BLaER1 treated with 17β-estradiol and CSF1 and Interleukin-3, amounts not matched to agents 10 nM and 100 nM (cell line): ENCODE results near the gene SIRT5.

Source experiments
- H3K27ac ChIP-seq, 11 experiments: shearing (Covaris generic); formaldehyde crosslinking; 2 replicates each; pipeline ENCODE4 v1.8.1; 2022
- H3K27me3 ChIP-seq, 11 experiments: shearing (Covaris generic); formaldehyde crosslinking; 2 replicates each; pipeline ENCODE4 v1.8.1; 2022
- H3K36me3 ChIP-seq, 11 experiments: shearing (Covaris generic); formaldehyde crosslinking; 2 replicates each; pipeline ENCODE4 v1.8.1; 2022
- H3K4me1 ChIP-seq, 10 experiments: shearing (Covaris generic); formaldehyde crosslinking; 2 replicates each; pipeline ENCODE4 v1.8.1; 2022
- H3K4me2 ChIP-seq, 11 experiments: shearing (Covaris generic); formaldehyde crosslinking; 2 replicates each; pipeline ENCODE4 v1.8.1; 2022
- H3K4me3 ChIP-seq, 10 experiments: shearing (Covaris generic); formaldehyde crosslinking; 2 replicates each; pipeline ENCODE4 v1.8.1; 2022
- H3K9ac ChIP-seq, 11 experiments: shearing (Covaris generic); formaldehyde crosslinking; 2 replicates each; pipeline ENCODE4 v1.8.1; 2022
- H3K9me3 ChIP-seq, 11 experiments: shearing (Covaris generic); formaldehyde crosslinking; replicated peaks in 1 of 11; 2 replicates each; pipeline ENCODE4 v1.8.1; 2022
- H4K20me1 ChIP-seq, 11 experiments: shearing (Covaris generic); formaldehyde crosslinking; 2 replicates each; pipeline ENCODE4 v1.8.1; 2022
- Cebpa-rat ChIP-seq, 11 experiments: shearing (Covaris generic); IDR thresholded peaks; 2 replicates each; pipeline ENCODE4 v1.8.1; 2022

SIRT5 gene

GRCh38 chr6:13544454-13545186, 29.8 kb upstream of the SIRT5 start:
- Histone ChIP-seq H3K27ac (no peak overlapping the region), H3K27me3 (no peaks in the 10 kb centered on the region), H3K4me2 (no peak overlapping the region), H4K20me1 (no peaks in the 10 kb centered on the region), H3K4me1 (peaks cover 0 to 4% (median 0%) of the 10 kb centered on the region in 10 experiments; a peak in 4 of 20 replicates), H3K9me3 (peaks cover 8 to 27% (median 17%) of the 10 kb centered on the region in 11 experiments; a peak in 21 of 22 replicates), H3K9ac (no peak overlapping the region), H3K4me3 (no peak overlapping the region), H3K36me3 (no peaks in the 10 kb centered on the region)
- no peak for TF ChIP-seq Cebpa-rat (IDR thresholded peaks at IDR 0.05)

- H3K27ac ChIP-seq, result no peak overlapping the region
- H3K4me3 ChIP-seq, result no peak overlapping the region
- no peak overlapping the region for H3K4me2 ChIP-seq
- no peak overlapping the region for H3K9ac ChIP-seq
- H4K20me1 ChIP-seq, result no peaks in the 10 kb centered on the region
- H3K9me3 ChIP-seq, result peaks cover 8 to 22% (median 19%) of the 10 kb centered on the region in 11 experiments; a peak in 21 of 22 replicates
- H3K4me1 ChIP-seq, result peaks cover 0 to 4% (median 0%) of the 10 kb centered on the region in 10 experiments; a peak in 1 of 20 replicates
- no peak for TF ChIP-seq Cebpa-rat (IDR thresholded peaks at IDR 0.05)
- no peaks in the 10 kb centered on the region for H3K27me3 ChIP-seq
- no peaks in the 10 kb centered on the region for H3K36me3 ChIP-seq
These were observed 28.5 kb upstream of the SIRT5 start for GRCh38 chr6:13545885-13546284.

GRCh38 chr6:13548500-13549210, 25.7 kb upstream of the SIRT5 start:
- Histone ChIP-seq H3K4me1 (peaks cover 0 to 4% (median 0%) of the 10 kb centered on the region in 10 experiments; a peak in 1 of 20 replicates), H3K4me3 (no peak overlapping the region), H3K9me3 (peaks cover 0 to 12% (median 10%) of the 10 kb centered on the region in 11 experiments; a peak in 10 of 22 replicates), H3K36me3 (no peaks in the 10 kb centered on the region), H3K9ac (no peak overlapping the region), H3K27ac (no peak overlapping the region), H3K27me3 (no peaks in the 10 kb centered on the region), H4K20me1 (no peaks in the 10 kb centered on the region), H3K4me2 (peak overlapping the region in 1 of 11 experiments; percentile 11; a peak in 2 of 22 replicates)
- no peak for TF ChIP-seq Cebpa-rat (IDR thresholded peaks at IDR 0.05)

GRCh38 chr6:13550656-13551055, 23.7 kb upstream of the SIRT5 start:
- Histone ChIP-seq H3K27ac (no peak overlapping the region), H3K4me3 (no peak overlapping the region), H3K9me3 (peaks cover 0 to 13% (median 9%) of the 10 kb centered on the region in 11 experiments; a peak in 10 of 22 replicates), H3K36me3 (no peaks in the 10 kb centered on the region), H3K4me1 (peaks cover 0 to 4% (median 0%) of the 10 kb centered on the region in 10 experiments; a peak in 1 of 20 replicates), H3K9ac (no peak overlapping the region), H3K4me2 (no peak overlapping the region), H4K20me1 (no peaks in the 10 kb centered on the region), H3K27me3 (no peaks in the 10 kb centered on the region)
- no peak for TF ChIP-seq Cebpa-rat (IDR thresholded peaks at IDR 0.05)

- TF ChIP-seq Cebpa-rat (IDR thresholded peaks at IDR 0.05), result no peak
- peaks cover 0 to 4% (median 0%) of the 10 kb centered on the region in 10 experiments; a peak in 1 of 20 replicates for H3K4me1 ChIP-seq
- no peaks in the 10 kb centered on the region for H4K20me1 ChIP-seq
- H3K9me3 ChIP-seq, result peaks cover 0 to 13% (median 9%) of the 10 kb centered on the region in 11 experiments; a peak in 10 of 22 replicates
- H3K9ac ChIP-seq, result no peak overlapping the region
- H3K36me3 ChIP-seq, result no peaks in the 10 kb centered on the region
- H3K27me3 ChIP-seq, result no peaks in the 10 kb centered on the region
- no peak overlapping the region for H3K4me2 ChIP-seq
- no peak overlapping the region for H3K27ac ChIP-seq
- no peak overlapping the region for H3K4me3 ChIP-seq
These were observed 20.8 kb upstream of the SIRT5 start for GRCh38 chr6:13553646-13554045.

GRCh38 chr6:13554929-13555333, 19.5 kb upstream of the SIRT5 start:
- H3K4me3 ChIP-seq, result no peak overlapping the region
- no peak overlapping the region for H3K27ac ChIP-seq
- H3K4me2 ChIP-seq, result no peak overlapping the region
- H4K20me1 ChIP-seq, result no peaks in the 10 kb centered on the region
- H3K4me1 ChIP-seq, result no peaks in the 10 kb centered on the region
- H3K9me3 ChIP-seq, result peaks cover 0 to 4% (median 0%) of the 10 kb centered on the region in 11 experiments; a peak in 1 of 22 replicates
- no peak overlapping the region; a peak in 1 of 22 replicates for H3K9ac ChIP-seq
- H3K36me3 ChIP-seq, result no peaks in the 10 kb centered on the region
- no peak for TF ChIP-seq Cebpa-rat (IDR thresholded peaks at IDR 0.05)
- H3K27me3 ChIP-seq, result no peaks in the 10 kb centered on the region

- TF ChIP-seq Cebpa-rat (IDR thresholded peaks at IDR 0.05), result no peak
- Histone ChIP-seq H3K36me3 (no peaks in the 10 kb centered on the region), H3K9me3 (0 out of 22 replicates have a peak, but pooled peaks cover 0 to 4% (median 0%) of the 10 kb centered on the region in 11 experiments), H4K20me1 (no peaks in the 10 kb centered on the region), H3K4me2 (no peak overlapping the region), H3K27me3 (no peaks in the 10 kb centered on the region), H3K9ac (no peak overlapping the region), H3K4me1 (peaks cover 0 to 5% (median 0%) of the 10 kb centered on the region in 10 experiments; a peak in 1 of 20 replicates), H3K4me3 (no peak overlapping the region), H3K27ac (no peak overlapping the region)
These were observed 16.6 kb upstream of the SIRT5 start for GRCh38 chr6:13557841-13558240.

- H3K27me3 ChIP-seq, result no peaks in the 10 kb centered on the region
- H3K27ac ChIP-seq, result no peak overlapping the region
- no peak overlapping the region for H3K9ac ChIP-seq
- H3K9me3 ChIP-seq, result 0 out of 22 replicates have a peak, but pooled peaks cover 0 to under 1% (median 0%) of the 10 kb centered on the region in 11 experiments
- H4K20me1 ChIP-seq, result no peaks in the 10 kb centered on the region
- no peak for TF ChIP-seq Cebpa-rat (IDR thresholded peaks at IDR 0.05)
- peaks cover 0 to 5% (median 0%) of the 10 kb centered on the region in 10 experiments; a peak in 1 of 20 replicates for H3K4me1 ChIP-seq
- H3K4me2 ChIP-seq, result no peak overlapping the region
- H3K4me3 ChIP-seq, result no peak overlapping the region
- H3K36me3 ChIP-seq, result no peaks in the 10 kb centered on the region
These were observed 15.7 kb upstream of the SIRT5 start for GRCh38 chr6:13558718-13559117.

- H3K4me2 ChIP-seq, result no peak overlapping the region
- H3K4me3 ChIP-seq, result no peak overlapping the region
- no peaks in the 10 kb centered on the region for H3K27me3 ChIP-seq
- H3K36me3 ChIP-seq, result no peaks in the 10 kb centered on the region
- H3K9ac ChIP-seq, result no peak overlapping the region
- H3K9me3 ChIP-seq, result no peaks in the 10 kb centered on the region
- no peak overlapping the region for H3K27ac ChIP-seq
- peaks cover 0 to 5% (median 0%) of the 10 kb centered on the region in 10 experiments; a peak in 1 of 20 replicates for H3K4me1 ChIP-seq
- H4K20me1 ChIP-seq, result no peaks in the 10 kb centered on the region
- no peak for TF ChIP-seq Cebpa-rat (IDR thresholded peaks at IDR 0.05)
These were observed 15.2 kb upstream of the SIRT5 start for GRCh38 chr6:13559251-13559650.
